ENCODE data around the gene TMC4. TPM values are rescaled to one million over a fixed set of nuclear protein-coding genes. Genes with fewer than 3 reads are reported as not detected.
"Not testable (repeated sequence)": the region's sequence is repeated elsewhere in the genome, so short reads cannot be mapped to it uniquely, and the experiment has no call there.

TMC4 gene
- total and polyA plus RNA-seq, 5 experiments from 2014 or later, result 0.13 TPM; not detected in 4

DNA sequence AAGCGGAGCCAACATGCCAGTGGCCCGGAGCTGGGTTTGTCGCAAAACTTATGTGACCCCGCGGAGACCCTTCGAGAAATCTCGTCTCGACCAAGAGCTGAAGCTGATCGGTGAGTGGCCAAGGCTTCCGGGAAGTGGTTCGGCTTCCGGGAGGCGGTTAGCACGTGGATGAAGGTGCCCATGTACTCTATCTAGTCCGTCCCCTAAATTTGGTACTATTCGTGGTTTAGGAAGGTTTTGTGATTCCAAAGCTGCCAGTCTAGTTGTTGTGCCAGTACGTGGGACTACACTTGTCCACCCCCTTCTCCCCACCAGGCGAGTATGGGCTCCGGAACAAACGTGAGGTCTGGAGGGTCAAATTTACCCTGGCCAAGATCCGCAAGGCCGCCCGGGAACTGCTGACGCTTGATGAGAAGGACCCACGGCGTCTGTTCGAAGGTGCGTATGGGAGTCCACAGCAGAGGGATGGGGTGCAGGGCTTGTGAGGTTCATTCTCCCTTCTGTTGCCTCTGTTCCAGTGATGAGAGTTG is 28.3 kb upstream of the TMC4 start:
- POLR2A ChIA-PET, result interaction anchor here (0.7 to 6.3 kb wide), 11 partner anchors 9 to 248 kb away, joined by 3 to 158 read pairs (median 5); partner anchors contain the start of genes CNOT3, LENG1, LENG8 and MBOAT7
- H3K36me3 Mint-ChIP-seq, result peaks cover 0 to 55% (median 22%) of the 10 kb centered on the region in 3 donors
- H3K4me3 Mint-ChIP-seq, result peak overlapping the region; percentile 89 to 100 (median 100)
- no peaks in the 10 kb centered on the region for H3K27me3 Mint-ChIP-seq
- no peak for ATAC-seq
- H3K27ac Mint-ChIP-seq, result peak overlapping the region; percentile 94 to 100 (median 99)
- no peak for DNase-seq
- H3K4me1 Mint-ChIP-seq, result peaks cover 12 to 64% (median 46%) of the 10 kb centered on the region in 4 donors
- no peaks in the 10 kb centered on the region for H3K9me3 Mint-ChIP-seq

DNA sequence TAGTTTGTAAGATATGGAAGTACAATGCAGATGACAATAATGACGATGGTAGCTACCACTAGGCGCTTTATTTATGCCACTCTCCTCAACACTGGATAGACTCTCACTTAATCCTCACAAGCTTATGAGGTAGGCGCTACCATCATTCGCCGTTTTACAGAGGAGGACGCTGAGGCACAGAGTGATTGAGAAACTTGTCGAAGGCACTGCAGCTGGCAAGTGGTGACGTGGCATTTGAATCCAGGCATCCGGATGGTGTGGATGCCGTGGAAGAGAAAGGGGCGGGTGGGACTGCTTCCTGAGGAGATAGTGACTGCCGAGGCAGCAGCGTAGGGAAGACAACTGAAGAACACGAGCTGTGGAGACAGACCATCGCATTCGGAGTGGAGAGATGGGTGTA is 26.4 kb upstream of the TMC4 start:
- H3K4me1 Mint-ChIP-seq, result peaks cover 11 to 52% (median 30%) of the 10 kb centered on the region in 4 donors
- ATAC-seq (no peak), DNase-seq (no peak)
- H3K9me3 Mint-ChIP-seq, result no peaks in the 10 kb centered on the region
- POLR2A ChIA-PET, result interaction anchor here (1.9 to 6.3 kb wide), 5 partner anchors 9 to 84 kb away, joined by 5 to 158 read pairs (median 16); partner anchors contain the start of genes CNOT3, LENG1, MBOAT7 and PRPF31
- no peaks in the 10 kb centered on the region for H3K27me3 Mint-ChIP-seq
- H3K4me3 Mint-ChIP-seq, result peak overlapping the region; percentile 44 to 97 (median 69)
- peaks cover 5 to 53% (median 16%) of the 10 kb centered on the region in 3 donors for H3K36me3 Mint-ChIP-seq
- peak overlapping the region in 8 of 10 donors; percentile 33 to 87 (median 74) for H3K27ac Mint-ChIP-seq

DNA sequence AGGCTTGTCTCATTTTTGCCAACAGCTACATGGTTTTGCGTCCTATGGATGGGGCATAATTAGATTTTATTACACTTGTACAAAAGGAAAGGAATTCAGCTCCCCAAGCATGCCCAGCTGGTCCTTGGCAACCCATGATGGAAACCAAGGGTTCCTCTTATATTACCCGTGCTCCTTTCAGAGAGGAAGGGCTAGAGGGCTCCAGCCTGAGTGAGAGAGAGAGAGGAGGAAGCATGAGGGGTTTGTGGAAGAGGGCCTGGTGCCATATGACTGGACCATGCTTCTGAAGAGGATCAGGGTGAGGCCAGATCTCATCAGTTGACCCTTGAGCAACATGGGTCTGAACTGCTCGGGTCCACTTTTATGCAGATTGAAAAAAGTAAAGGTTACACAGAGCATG is 24.2 kb upstream of the TMC4 start:
- Mint-ChIP-seq H3K4me1 (peaks cover 13 to 42% (median 26%) of the 10 kb centered on the region in 4 donors), H3K9me3 (no peaks in the 10 kb centered on the region), H3K36me3 (peaks cover 5 to 47% (median 10%) of the 10 kb centered on the region in 3 donors), H3K27me3 (no peaks in the 10 kb centered on the region), H3K27ac (peak overlapping the region in 1 of 10 donors; percentile 55), H3K4me3 (peak overlapping the region in 1 of 10 donors; percentile 31)
- DNase-seq (no peak), ATAC-seq (no peak)
- POLR2A ChIA-PET, result no interaction called here

DNA sequence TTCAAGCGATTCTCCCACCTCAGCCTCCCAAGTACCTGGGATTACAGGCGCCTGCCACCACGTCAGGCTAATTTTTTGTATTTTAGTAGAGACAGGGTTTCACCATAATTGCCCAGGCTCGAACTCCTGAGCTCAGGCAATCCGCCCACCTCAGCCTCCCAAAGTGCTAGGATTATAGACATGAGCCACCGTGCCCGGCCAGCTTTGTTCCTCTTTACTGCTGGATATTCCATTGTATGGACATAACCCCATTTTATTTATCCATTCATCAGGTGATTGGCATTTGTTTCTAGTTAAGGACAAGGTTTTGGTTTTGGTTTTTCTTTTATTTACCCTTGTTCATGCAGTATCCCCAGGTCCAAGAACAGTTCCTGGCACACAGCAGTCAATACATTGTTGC is 23.6 kb upstream of the TMC4 start:
- Mint-ChIP-seq H3K4me1 (peaks cover 19 to 42% (median 29%) of the 10 kb centered on the region in 4 donors), H3K9me3 (no peaks in the 10 kb centered on the region), H3K27ac (no peak overlapping the region), H3K4me3 (no peak overlapping the region), H3K36me3 (peaks cover 5 to 44% (median 9%) of the 10 kb centered on the region in 3 donors), H3K27me3 (no peaks in the 10 kb centered on the region)
- no peak for DNase-seq
- ATAC-seq, result no peak
- POLR2A ChIA-PET, result no interaction called here

GRCh38 chr19:54194463-54194862 is 21.5 kb upstream of the TMC4 start:
- H3K27me3 Mint-ChIP-seq, POLR2A ChIA-PET, H3K4me3 Mint-ChIP-seq, H3K9me3 Mint-ChIP-seq, ATAC-seq, DNase-seq: not testable (repeated sequence)
- Mint-ChIP-seq H3K36me3 (peaks cover 5 to 38% (median 8%) of the 10 kb centered on the region in 3 donors), H3K27ac (peak overlapping the region in 2 of 10 donors; percentile 27 to 40), H3K4me1 (peaks cover 17 to 33% (median 29%) of the 10 kb centered on the region in 4 donors)

DNA sequence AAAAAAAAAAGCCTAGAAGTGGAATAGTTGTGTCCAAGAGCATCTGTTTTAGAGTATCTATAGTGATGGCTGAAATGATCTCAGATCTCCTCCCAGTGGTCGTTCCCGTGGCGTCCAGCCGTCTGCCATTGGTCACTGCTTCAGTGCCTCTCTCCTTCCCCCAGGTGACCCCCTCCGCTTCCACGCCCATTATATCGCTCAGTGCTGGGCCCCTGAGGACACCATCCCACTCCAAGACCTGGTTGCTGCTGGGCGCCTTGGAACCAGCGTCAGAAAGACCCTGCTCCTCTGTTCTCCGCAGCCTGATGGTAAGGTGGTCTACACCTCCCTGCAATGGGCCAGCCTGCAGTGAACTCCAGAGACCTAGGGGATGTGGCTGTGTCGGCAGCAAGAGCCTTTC is 20.1 kb upstream of the TMC4 start:
- ATAC-seq (no peak), DNase-seq (no peak)
- peak overlapping the region in 8 of 10 donors; percentile 43 to 99 (median 64) for H3K27ac Mint-ChIP-seq
- POLR2A ChIA-PET, result interaction anchor here (0.7 to 5.0 kb wide), 3 partner anchors 7 to 59 kb away, joined by 4 to 158 read pairs (median 8); partner anchors contain the start of gene RPS9
- H3K27me3 Mint-ChIP-seq, result no peaks in the 10 kb centered on the region
- no peaks in the 10 kb centered on the region for H3K9me3 Mint-ChIP-seq
- peak overlapping the region in 9 of 10 donors; percentile 41 to 98 (median 85) for H3K4me3 Mint-ChIP-seq
- peaks cover 5 to 38% (median 8%) of the 10 kb centered on the region in 3 donors for H3K36me3 Mint-ChIP-seq
- peaks cover 17 to 38% (median 36%) of the 10 kb centered on the region in 4 donors for H3K4me1 Mint-ChIP-seq

DNA sequence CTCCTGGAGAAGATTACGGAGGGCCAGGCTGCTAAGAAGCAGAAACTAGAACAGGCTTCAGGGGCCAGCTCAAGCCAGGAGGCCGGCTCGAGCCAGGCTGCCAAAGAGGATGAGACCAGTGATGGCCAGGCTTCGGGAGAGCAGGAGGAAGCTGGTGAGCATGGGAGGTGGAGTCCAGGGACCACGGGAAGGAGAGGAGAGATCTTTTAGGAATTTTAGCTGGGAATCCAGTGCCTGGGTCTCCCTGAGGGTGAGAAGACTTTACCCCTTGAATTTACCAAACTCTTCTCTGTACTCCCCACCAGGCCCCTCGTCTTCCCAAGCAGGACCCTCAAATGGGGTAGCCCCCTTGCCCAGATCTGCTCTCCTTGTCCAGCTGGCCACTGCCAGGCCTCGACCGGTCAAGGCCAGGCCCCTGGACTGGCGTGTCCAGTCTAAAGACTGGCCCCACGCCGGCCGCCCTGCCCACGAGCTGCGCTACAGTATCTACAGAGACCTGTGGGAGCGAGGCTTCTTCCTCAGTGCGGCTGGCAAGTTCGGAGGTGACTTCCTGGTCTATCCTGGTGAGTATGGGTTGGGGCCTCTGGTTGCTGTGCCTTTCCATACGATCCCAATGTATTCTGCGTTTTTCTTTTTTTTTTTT is 19.0 kb upstream of the TMC4 start:
- Mint-ChIP-seq H3K27me3 (no peaks in the 10 kb centered on the region), H3K27ac (peak overlapping the region; percentile 72 to 99 (median 93)), H3K4me3 (peak overlapping the region; percentile 85 to 100 (median 90)), H3K9me3 (no peaks in the 10 kb centered on the region), H3K4me1 (peaks cover 22 to 47% (median 46%) of the 10 kb centered on the region in 4 donors), H3K36me3 (peaks cover 5 to 38% (median 8%) of the 10 kb centered on the region in 3 donors)
- DNase-seq (no peak), ATAC-seq (no peak)
- POLR2A ChIA-PET, result interaction anchor here (0.6 to 7.0 kb wide), 10 partner anchors 9 to 324 kb away, joined by 3 to 158 read pairs (median 8); partner anchors contain the start of genes CNOT3, LENG1, MYADM and RPS9

GRCh38 chr19:54191011-54191810 is 18.3 kb upstream of the TMC4 start, which contains the start of gene TSEN34:
Gene TSEN34 (plus strand): TSS chr19:54191308. CDS start chr19:54191365, 57 bp downstream.
- no peaks in the 10 kb centered on the region for H3K27me3 Mint-ChIP-seq
- peaks cover 24 to 53% (median 46%) of the 10 kb centered on the region in 4 donors for H3K4me1 Mint-ChIP-seq
- no peaks in the 10 kb centered on the region for H3K9me3 Mint-ChIP-seq
- peaks cover 5 to 38% (median 8%) of the 10 kb centered on the region in 3 donors for H3K36me3 Mint-ChIP-seq
- peak within 1 kb of the TSS; percentile 98 to 100 (median 99) for H3K27ac Mint-ChIP-seq
- ATAC-seq (peak; percentile 29 to 37), DNase-seq (peak in 8 of 10 donors; percentile 83 to 100 (median 94))
- POLR2A ChIA-PET, result interaction anchor here (0.6 to 7.0 kb wide), 13 partner anchors 9 to 1398 kb away, joined by 3 to 158 read pairs (median 7); partner anchors contain the start of genes CNOT3, LENG1, MYADM and RPS9
- H3K4me3 Mint-ChIP-seq, result peak within 1 kb of the TSS; percentile 86 to 100 (median 95)

- Mint-ChIP-seq H3K4me1 (peaks cover 22 to 53% (median 46%) of the 10 kb centered on the region in 4 donors), H3K36me3 (peaks cover 3 to 36% (median 6%) of the 10 kb centered on the region in 3 donors), H3K27ac (peak overlapping the region; percentile 98 to 100 (median 99)), H3K27me3 (no peaks in the 10 kb centered on the region), H3K9me3 (no peaks in the 10 kb centered on the region), H3K4me3 (peak overlapping the region; percentile 86 to 100 (median 95))
- DNase-seq (peak in 9 of 10 donors; percentile 99 to 100 (median 100)), ATAC-seq (peak; percentile 64)
- POLR2A ChIA-PET, result interaction anchor here (0.7 to 7.0 kb wide), 11 partner anchors 10 to 323 kb away, joined by 3 to 158 read pairs (median 10); partner anchors contain the start of genes CNOT3, LENG1, LENG8 and MYADM
These were observed 17.6 kb upstream of the TMC4 start for GRCh38 chr19:54190503-54191010.

- Mint-ChIP-seq H3K4me1 (peaks cover 22 to 53% (median 44%) of the 10 kb centered on the region in 4 donors), H3K27me3 (no peaks in the 10 kb centered on the region)
- POLR2A ChIA-PET, result interaction anchor here (0.7 to 7.0 kb wide), 20 partner anchors 11 to 1070 kb away, joined by 3 to 158 read pairs (median 6); partner anchors contain the start of genes CNOT3, LENG1, LENG8 and LENG9
These were observed 17.0 kb upstream of the TMC4 start for GRCh38 chr19:54189735-54190502.

More at GRCh38 chr19:54189735-54190502, 17.0 kb upstream of the TMC4 start:
- peak; percentile 99 to 100 (median 100) for DNase-seq
- peak; percentile 54 to 63 for ATAC-seq
- peaks cover 0 to 32% (median 4%) of the 10 kb centered on the region in 3 donors for H3K36me3 Mint-ChIP-seq
- H3K9me3 Mint-ChIP-seq, result no peaks in the 10 kb centered on the region
- H3K4me3 Mint-ChIP-seq, result peak overlapping the region; percentile 86 to 100 (median 95)
- peak overlapping the region; percentile 98 to 100 (median 99) for H3K27ac Mint-ChIP-seq
